ENCODE data around the gene FARP1.

FARP1 gene

GRCh38 chr13:98239162-98240076 lies 96.5 kb downstream of the FARP1 start:
- no peak overlapping the region for H3K4me3 ChIP-seq (ENCODE audit: low read depth, low read length)
- no peak for TF ChIP-seq CTCF (IDR thresholded peaks at IDR 0.05; ENCODE audit: low read depth, low read length)

- H3K4me3 ChIP-seq (ENCODE audit: low read depth, low read length), result no peak overlapping the region
- TF ChIP-seq CTCF (IDR thresholded peaks at IDR 0.05; ENCODE audit: low read depth, low read length), result no peak
These were observed 97.2 kb downstream of the FARP1 start for GRCh38 chr13:98240135-98240534.

- H3K4me3 ChIP-seq (ENCODE audit: low read depth, low read length), result no peak overlapping the region
- no peak for TF ChIP-seq CTCF (IDR thresholded peaks at IDR 0.05; ENCODE audit: low read depth, low read length)
These were observed 98.1 kb downstream of the FARP1 start for GRCh38 chr13:98240974-98241373.

- H3K4me3 ChIP-seq (ENCODE audit: low read depth, low read length), result no peak overlapping the region
- TF ChIP-seq CTCF (IDR thresholded peaks at IDR 0.05; ENCODE audit: low read depth, low read length), result no peak
These were observed 99.1 kb downstream of the FARP1 start for GRCh38 chr13:98241976-98242375.

GRCh38 chr13:98242403-98242802 lies 99.5 kb downstream of the FARP1 start:
- TF ChIP-seq CTCF (IDR thresholded peaks at IDR 0.05; ENCODE audit: low read depth, low read length), result no peak
- H3K4me3 ChIP-seq (ENCODE audit: low read depth, low read length), result no peak overlapping the region

- H3K4me3 ChIP-seq (ENCODE audit: low read depth, low read length), result no peak overlapping the region
- no peak for TF ChIP-seq CTCF (IDR thresholded peaks at IDR 0.05; ENCODE audit: low read depth, low read length)
These were observed 101.0 kb downstream of the FARP1 start for GRCh38 chr13:98243929-98244272.

- TF ChIP-seq CTCF (IDR thresholded peaks at IDR 0.05; ENCODE audit: low read depth, low read length), result no peak
- H3K4me3 ChIP-seq (ENCODE audit: low read depth, low read length), result no peak overlapping the region
These were observed 103.8 kb downstream of the FARP1 start for GRCh38 chr13:98246538-98247172.
